K562 (cell line): Measurements from ENCODE around the gene C21orf58. TPM values are rescaled to one million over a fixed set of nuclear protein-coding genes. Genes with fewer than 3 reads are reported as not detected.

Experiments
- ATAC-seq: fragments of 200-7000 bp; cut with Tn5 transposase; 3 replicates; pipeline ENCODE4 v1.9.1; 2020; ENCODE audit warnings: moderate library complexity
- BruUV-seq: library from RNA; stranded (reverse); fragments of 400-500 nt; replicated peaks from 2 replicates; lab custom pipeline; 2021; lab: Mats Ljungman, UMichigan
- CTCF ChIA-PET: fragments of 300-600 bp; formaldehyde crosslinking; extraction: SDS; loops from one replicate; lab custom pipeline; 2021; ENCODE audit warnings: low intra/inter-chr PET ratio; lab: Yijun Ruan, JAX
- POLR2A ChIA-PET: fragments of 300-600, 350-650 bp; sonication (Branson Sonifier 250); formaldehyde crosslinking; extraction: SDS; loops from one replicate; lab custom pipeline; 2021; ENCODE audit warnings: antibody characterized with exemption, inconsistent platforms; lab: Yijun Ruan, JAX
- DNase-seq, 4 experiments: peaks; one replicate each; pipeline versions ENCODE4 v3.0.0 to v3.0.0-alpha.2; 2011 to 2018; ENCODE audit warnings: low spot score in 3 of 4, mixed read lengths in 3 of 4; ENCODE audit errors: extremely low read depth in 1 of 4
- FAIRE-seq: peaks from 2 replicates; lab custom pipeline; 2011; peaks lifted over from hg19 to GRCh38; lab: Jason Lieb, UNC
- H2AFZ ChIP-seq: 2 replicates; pipeline ENCODE4 v1.6.0; 2011; ENCODE audit warnings: low read depth, low read length, control low read depth, inconsistent platforms
- H3K27ac ChIP-seq: fragments of 200-600 bp; 3 replicates; pipeline ENCODE4 v1.8.0; 2011; ENCODE audit warnings: low read depth, mild to moderate bottlenecking, control low read depth, inconsistent platforms, low read length, moderate library complexity, mixed read lengths; ENCODE audit errors: extremely low read depth
- H3K27me3 ChIP-seq, 2 experiments: fragments of 300-600 bp in 1 of 2; 2 replicates in 1 of 2; 3 replicates in 1 of 2; pipeline versions ENCODE4 v1.6.0 to v1.8.0; 2011; ENCODE audit warnings: inconsistent platforms in 2 of 2, low read length in 2 of 2, mild to moderate bottlenecking in 1 of 2, mixed read lengths in 1 of 2, moderate library complexity in 1 of 2; ENCODE audit not compliant: control insufficient read depth in 2 of 2, insufficient read depth in 2 of 2
- H3K36me3 ChIP-seq: fragments of 300-600 bp; 3 replicates; pipeline ENCODE4 v1.8.0; 2011; ENCODE audit warnings: mild to moderate bottlenecking, low read length, inconsistent platforms; ENCODE audit not compliant: control insufficient read depth, insufficient read depth
- H3K4me1 ChIP-seq, 2 experiments: fragments of 200-600 bp in 1 of 2; replicated peaks in 1 of 2; 2 replicates in 1 of 2; 3 replicates in 1 of 2; pipeline versions ENCODE4 v1.5.1 to v1.8.0; 2011; ENCODE audit warnings: inconsistent platforms in 2 of 2, low read length in 2 of 2, mild to moderate bottlenecking in 1 of 2, mixed read lengths in 1 of 2, moderate library complexity in 1 of 2; ENCODE audit not compliant: control insufficient read depth in 2 of 2, insufficient read depth in 2 of 2
- H3K4me2 ChIP-seq: 2 replicates; pipeline ENCODE4 v1.6.1; 2011; ENCODE audit warnings: low read length, control low read depth, inconsistent platforms, mixed read lengths; ENCODE audit not compliant: insufficient read depth
- H3K4me3 ChIP-seq: fragments of 200-600 bp; sonication (generic), shearing (Covaris generic); 2 replicates; pipeline ENCODE4 v1.5.1; 2016; ENCODE audit warnings: control low read depth, inconsistent platforms
- H3K79me2 ChIP-seq: fragments of 200-600 bp; 3 replicates; pipeline ENCODE4 v1.8.0; 2011; ENCODE audit warnings: low read length, inconsistent platforms; ENCODE audit not compliant: control insufficient read depth, insufficient read depth
- H3K9ac ChIP-seq, 2 experiments: 2 replicates each; pipeline versions ENCODE4 v1.6.0 to v1.6.1; 2011; ENCODE audit warnings: low read depth in 2 of 2, low read length in 2 of 2, control low read depth in 1 of 2, inconsistent platforms in 1 of 2, mild to moderate bottlenecking in 1 of 2, mixed read lengths in 1 of 2; ENCODE audit not compliant: insufficient read depth in 1 of 2
- H3K9me1 ChIP-seq: one replicate; pipeline ENCODE4 v1.6.0; 2011; ENCODE audit warnings: inconsistent platforms, mild to moderate bottlenecking, low read length, moderate library complexity; ENCODE audit not compliant: control insufficient read depth, insufficient read depth
- H3K9me3 ChIP-seq: replicated peaks from 2 replicates; pipeline ENCODE4 v1.5.1; 2011; ENCODE audit warnings: low read depth, low read length, inconsistent platforms; ENCODE audit not compliant: control insufficient read depth, insufficient read depth
- H4K20me1 ChIP-seq: replicated peaks from 2 replicates; pipeline ENCODE4 v1.6.1; 2011; ENCODE audit warnings: low read length, inconsistent platforms, mixed read lengths; ENCODE audit not compliant: control insufficient read depth, insufficient read depth
- CCNT2 ChIP-seq: IDR thresholded peaks from 2 replicates; pipeline ENCODE4 v1.6.1; 2011; ENCODE audit warnings: borderline replicate concordance, low read depth, mild to moderate bottlenecking, moderate library complexity, mixed read lengths, low read length; ENCODE audit not compliant: insufficient read length; ENCODE audit errors: extremely low read depth
- ELF4 ChIP-seq: fragments of 450-650 bp; formaldehyde crosslinking; IDR thresholded peaks from 2 replicates; pipeline ENCODE4 v1.4.0; 2022; ENCODE audit warnings: missing genetic modification characterization
- FOXA1 ChIP-seq: fragments of 450-650 bp; IDR thresholded peaks from 2 replicates; pipeline ENCODE4 v1.6.1; 2016; ENCODE audit warnings: mild to moderate bottlenecking, borderline replicate concordance
- PHF20 ChIP-seq: fragments of 450-650 bp; IDR thresholded peaks from 2 replicates; pipeline ENCODE4 v1.6.1; 2018; ENCODE audit not compliant: partially characterized antibody
- POLR2A ChIP-seq: fragments of 450-650 bp; conservative IDR thresholded peaks from 2 replicates; pipeline ENCODE4 v1.6.1; 2016
- POLR2G ChIP-seq: fragments of 200-400 bp; formaldehyde crosslinking; IDR thresholded peaks from 2 replicates; pipeline ENCODE4 v1.6.1; 2017; ENCODE audit warnings: low read depth, mild to moderate bottlenecking, antibody characterized with exemption, low read length, moderate library complexity
- RBFOX2 ChIP-seq: fragments of 200-400 bp; formaldehyde crosslinking; IDR thresholded peaks from 2 replicates; pipeline ENCODE4 v1.6.1; 2017; ENCODE audit warnings: low read depth, mild to moderate bottlenecking, low read length, moderate library complexity
- RBM22 ChIP-seq: fragments of 200-400 bp; formaldehyde crosslinking; IDR thresholded peaks from 2 replicates; pipeline ENCODE4 v1.6.1; 2018; ENCODE audit warnings: low read length, low read depth; ENCODE audit not compliant: poor library complexity, severe bottlenecking
- TRIM24 ChIP-seq, 2 experiments: fragments of 450-650 bp; IDR thresholded peaks; 2 replicates each; pipeline ENCODE4 v1.6.1; 2016
- ZNF707 ChIP-seq: fragments of 250-450 bp; sonication (Bioruptor Pico); conservative IDR thresholded peaks from 2 replicates; pipeline ENCODE4 v1.8.0; 2022; ENCODE audit warnings: inconsistent platforms, mild to moderate bottlenecking, moderate library complexity
- WGBS: fragments of 100-300 bp; shearing (Covaris generic); methylation state at CpG from one replicate; pipeline ENCODE4 v1.1.6; 2016; ENCODE audit warnings: low coverage, mixed read lengths; ENCODE audit not compliant: insufficient coverage; ENCODE audit errors: missing lambda C conversion rate; 5-methylcytosine and 5-hydroxymethylcytosine counted together
- in situ Hi-C: fragments of 300-500 bp; cut with MboI; formaldehyde crosslinking; loops from 4 replicates; pipeline ENCODE4 v1.15.0; 2018; ENCODE audit warnings: inconsistent platforms, mixed read lengths
- intact Hi-C: fragments of 100-400 bp; cut with micrococcal nuclease; formaldehyde crosslinking; loops from 2 replicates; pipeline ENCODE4 v1.14.2; 2022
- polyA plus RNA-seq, 8 experiments: library from polyadenylated mRNA; depleted of rRNA in 4 of 8; stranded (reverse) in 5 of 8; unstranded in 3 of 8; fragments of >200 nt; fragmentation: Nextera tagmentation in 2 of 8; fragmentation: Illumina TruSeq in 1 of 8; extraction: Ambion mirVana in 2 of 8; extraction: Trizol in 1 of 8; gene quantifications; 2 replicates each; pipeline versions ENCODE4 v1.2.1 to v1.2.3, GENCODE V29; 2011 to 2014; ENCODE audit warnings: inconsistent platforms in 1 of 8, missing spikeins in 1 of 8
- total RNA-seq, 7 experiments: library from RNA; depleted of rRNA in 6 of 7; stranded (reverse); fragments of >200 nt in 6 of 7; fragmentation: Illumina TruSeq in 2 of 7; extraction: Trizol in 2 of 7; gene quantifications; 2 replicates each; pipeline versions ENCODE4 v1.2.1 to v1.2.3, GENCODE V29; 2011 to 2021; ENCODE audit warnings: low replicate concordance in 1 of 7
- TF ChIP-seq, protein P1 (sequence below), 3 experiments: fragments of 200-800 bp in 1 of 3; fragments of 250-450 bp in 1 of 3; fragments of 450-650 bp in 1 of 3; sonication (Bioruptor Pico) in 1 of 3; sonication (Bioruptor generic) in 1 of 3; formaldehyde crosslinking in 1 of 3; IDR thresholded peaks; 2 replicates each; pipeline versions ENCODE4 v1.6.1 to v1.8.0; 2016 to 2022; ENCODE audit warnings: mild to moderate bottlenecking in 2 of 3, missing genetic modification characterization in 2 of 3, missing compliant biosample characterization in 1 of 3, moderate library complexity in 1 of 3
- TF ChIP-seq, protein P2 (sequence below): fragments of 450-650 bp; IDR thresholded peaks from 2 replicates; pipeline ENCODE4 v1.6.1; 2017; ENCODE audit warnings: antibody characterized with exemption
- TF ChIP-seq, protein P3 (sequence below): fragments of 250-450 bp; sonication (Bioruptor Pico); IDR thresholded peaks from 2 replicates; pipeline ENCODE4 v1.8.0; 2022; ENCODE audit warnings: inconsistent platforms, mild to moderate bottlenecking, moderate library complexity, borderline replicate concordance

Gene C21orf58
- total and polyA plus RNA-seq, 9 of the 15 experiments (the other 6 are each of a cell fraction or from before 2014, with no cell fraction given): 1.2 to 30.5 (median 12.4) TPM

DNA sequence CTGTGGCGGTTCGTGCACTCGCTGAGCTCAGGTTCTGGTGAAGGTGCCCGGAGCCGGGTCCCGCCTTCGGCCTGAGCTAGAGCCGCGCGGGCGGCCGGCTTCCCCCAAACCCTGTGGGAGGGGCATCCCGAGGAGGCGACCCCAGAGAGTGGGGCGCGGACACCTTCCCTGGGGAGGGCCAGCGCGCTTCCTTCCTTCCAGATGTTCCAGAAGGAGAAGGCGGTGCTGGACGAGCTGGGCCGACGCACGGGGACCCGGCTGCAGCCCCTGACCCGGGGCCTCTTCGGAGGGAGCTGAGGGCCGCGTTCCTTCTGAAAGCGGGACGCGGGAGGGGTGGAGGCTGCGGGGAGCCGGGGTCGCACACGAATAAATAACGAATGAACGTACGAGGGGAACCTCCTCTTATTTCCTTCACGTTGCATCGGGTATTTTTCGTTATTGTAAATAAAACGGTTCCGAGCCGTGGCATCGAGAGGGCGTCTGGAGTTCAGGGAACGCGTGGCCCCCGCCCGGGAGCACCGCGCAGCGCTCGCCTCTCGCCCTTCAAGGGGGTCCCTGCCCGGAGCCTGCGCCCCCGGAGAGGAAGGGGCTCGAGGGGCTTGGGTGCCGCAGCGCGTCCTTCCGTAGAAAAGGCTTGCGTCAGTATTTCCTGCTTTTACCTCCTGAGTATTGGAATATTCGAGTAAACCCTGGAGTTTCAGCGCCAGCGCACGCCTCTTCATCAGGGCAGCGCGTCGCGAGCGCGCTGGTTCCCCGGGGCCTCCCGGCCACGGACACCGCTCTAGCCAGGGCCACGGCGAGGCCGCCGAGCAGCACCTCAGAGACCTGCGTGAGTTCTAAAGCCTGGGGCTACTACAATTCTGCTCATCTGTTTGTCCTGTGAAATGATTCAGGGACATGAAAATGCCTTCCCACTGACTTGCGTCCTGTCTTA lies 26.1 kb downstream of the C21orf58 start:
- Histone ChIP-seq H3K27me3 (no peaks in the 10 kb centered on the region), H4K20me1 (no peaks in the 10 kb centered on the region), H3K4me3 (no peak overlapping the region), H3K79me2 (no peaks in the 10 kb centered on the region), H2AFZ (no peak overlapping the region), H3K9me3 (no peaks in the 10 kb centered on the region), H3K9ac (no peak overlapping the region), H3K36me3 (peaks cover 36% of the 10 kb centered on the region; the same call in 2 of the 3 replicates), H3K4me1 (peaks cover 11 to 38% of the 10 kb centered on the region in 2 experiments), H3K27ac (0 out of 3 replicates have a peak overlapping the region, but pooled peaks have one; percentile 2), H3K9me1 (no peaks in the 10 kb centered on the region), H3K4me2 (no peak overlapping the region)
- ChIA-PET CTCF (no interaction called here), POLR2A (interaction anchor here (0.6 to 2.0 kb wide), 5 partner anchors 9 to 306 kb away, joined by 3 to 6 read pairs (median 4); no protein-coding TSS in a partner anchor)
- BruUV-seq: no TSS peak
- no peak for FAIRE-seq
- no peak for DNase-seq
- TF ChIP-seq CCNT2 (peak; percentile 40), RBM22 (peak; percentile 17), POLR2G (peak; percentile 72), ZNF707 (CRISPR knock-in tag) (0 out of 2 replicates have a peak, but pooled peaks have one; percentile 53), ELF4 (CRISPR knock-in tag) (no peak), POLR2A (no peak), FOXA1 (no peak), PHF20 (no peak), RBFOX2 (peak; percentile 51), TRIM24 (IDR thresholded peaks at IDR 0.05) (0 out of 4 replicates have a peak, but pooled peaks of 1 of the 2 experiments have one; percentile 24)
- TF ChIP-seq, protein P1, sequence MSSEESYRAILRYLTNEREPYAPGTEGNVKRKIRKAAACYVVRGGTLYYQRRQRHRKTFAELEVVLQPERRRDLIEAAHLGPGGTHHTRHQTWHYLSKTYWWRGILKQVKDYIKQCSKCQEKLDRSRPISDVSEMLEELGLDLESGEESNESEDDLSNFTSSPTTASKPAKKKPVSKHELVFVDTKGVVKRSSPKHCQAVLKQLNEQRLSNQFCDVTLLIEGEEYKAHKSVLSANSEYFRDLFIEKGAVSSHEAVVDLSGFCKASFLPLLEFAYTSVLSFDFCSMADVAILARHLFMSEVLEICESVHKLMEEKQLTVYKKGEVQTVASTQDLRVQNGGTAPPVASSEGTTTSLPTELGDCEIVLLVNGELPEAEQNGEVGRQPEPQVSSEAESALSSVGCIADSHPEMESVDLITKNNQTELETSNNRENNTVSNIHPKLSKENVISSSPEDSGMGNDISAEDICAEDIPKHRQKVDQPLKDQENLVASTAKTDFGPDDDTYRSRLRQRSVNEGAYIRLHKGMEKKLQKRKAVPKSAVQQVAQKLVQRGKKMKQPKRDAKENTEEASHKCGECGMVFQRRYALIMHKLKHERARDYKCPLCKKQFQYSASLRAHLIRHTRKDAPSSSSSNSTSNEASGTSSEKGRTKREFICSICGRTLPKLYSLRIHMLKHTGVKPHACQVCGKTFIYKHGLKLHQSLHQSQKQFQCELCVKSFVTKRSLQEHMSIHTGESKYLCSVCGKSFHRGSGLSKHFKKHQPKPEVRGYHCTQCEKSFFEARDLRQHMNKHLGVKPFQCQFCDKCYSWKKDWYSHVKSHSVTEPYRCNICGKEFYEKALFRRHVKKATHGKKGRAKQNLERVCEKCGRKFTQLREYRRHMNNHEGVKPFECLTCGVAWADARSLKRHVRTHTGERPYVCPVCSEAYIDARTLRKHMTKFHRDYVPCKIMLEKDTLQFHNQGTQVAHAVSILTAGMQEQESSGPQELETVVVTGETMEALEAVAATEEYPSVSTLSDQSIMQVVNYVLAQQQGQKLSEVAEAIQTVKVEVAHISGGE (CRISPR knock-in tag; IDR thresholded peaks at IDR 0.05): 0 out of 6 replicates have a peak, but pooled peaks of 1 of the 3 experiments have one; percentile 33
- TF ChIP-seq, protein P2, sequence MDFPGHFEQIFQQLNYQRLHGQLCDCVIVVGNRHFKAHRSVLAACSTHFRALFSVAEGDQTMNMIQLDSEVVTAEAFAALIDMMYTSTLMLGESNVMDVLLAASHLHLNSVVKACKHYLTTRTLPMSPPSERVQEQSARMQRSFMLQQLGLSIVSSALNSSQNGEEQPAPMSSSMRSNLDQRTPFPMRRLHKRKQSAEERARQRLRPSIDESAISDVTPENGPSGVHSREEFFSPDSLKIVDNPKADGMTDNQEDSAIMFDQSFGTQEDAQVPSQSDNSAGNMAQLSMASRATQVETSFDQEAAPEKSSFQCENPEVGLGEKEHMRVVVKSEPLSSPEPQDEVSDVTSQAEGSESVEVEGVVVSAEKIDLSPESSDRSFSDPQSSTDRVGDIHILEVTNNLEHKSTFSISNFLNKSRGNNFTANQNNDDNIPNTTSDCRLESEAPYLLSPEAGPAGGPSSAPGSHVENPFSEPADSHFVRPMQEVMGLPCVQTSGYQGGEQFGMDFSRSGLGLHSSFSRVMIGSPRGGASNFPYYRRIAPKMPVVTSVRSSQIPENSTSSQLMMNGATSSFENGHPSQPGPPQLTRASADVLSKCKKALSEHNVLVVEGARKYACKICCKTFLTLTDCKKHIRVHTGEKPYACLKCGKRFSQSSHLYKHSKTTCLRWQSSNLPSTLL: no peak
- TF ChIP-seq, protein P3, sequence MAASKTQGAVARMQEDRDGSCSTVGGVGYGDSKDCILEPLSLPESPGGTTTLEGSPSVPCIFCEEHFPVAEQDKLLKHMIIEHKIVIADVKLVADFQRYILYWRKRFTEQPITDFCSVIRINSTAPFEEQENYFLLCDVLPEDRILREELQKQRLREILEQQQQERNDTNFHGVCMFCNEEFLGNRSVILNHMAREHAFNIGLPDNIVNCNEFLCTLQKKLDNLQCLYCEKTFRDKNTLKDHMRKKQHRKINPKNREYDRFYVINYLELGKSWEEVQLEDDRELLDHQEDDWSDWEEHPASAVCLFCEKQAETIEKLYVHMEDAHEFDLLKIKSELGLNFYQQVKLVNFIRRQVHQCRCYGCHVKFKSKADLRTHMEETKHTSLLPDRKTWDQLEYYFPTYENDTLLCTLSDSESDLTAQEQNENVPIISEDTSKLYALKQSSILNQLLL (CRISPR knock-in tag): peak; percentile 70; the same call in 1 of the 2 replicates
- intact Hi-C loops: no loop called here
- in situ Hi-C loops: no loop called here
- ATAC-seq: no peak
- 94% methylated on average over 67 of the region's 84 CpGs for WGBS
